HL-60/S4 treated with retinoic acid at 250 ng/mL for 4 days and 3 days (cell line): ENCODE results near the gene ITIH4.

Experiments
- in situ Hi-C: fragments of 300-500 bp; cut with MboI; formaldehyde crosslinking; loops from 2 replicates; pipeline ENCODE4 v1.7.0; 2022; ENCODE audit warnings: low sequenced_read_pairs

The ITIH4 gene

DNA sequence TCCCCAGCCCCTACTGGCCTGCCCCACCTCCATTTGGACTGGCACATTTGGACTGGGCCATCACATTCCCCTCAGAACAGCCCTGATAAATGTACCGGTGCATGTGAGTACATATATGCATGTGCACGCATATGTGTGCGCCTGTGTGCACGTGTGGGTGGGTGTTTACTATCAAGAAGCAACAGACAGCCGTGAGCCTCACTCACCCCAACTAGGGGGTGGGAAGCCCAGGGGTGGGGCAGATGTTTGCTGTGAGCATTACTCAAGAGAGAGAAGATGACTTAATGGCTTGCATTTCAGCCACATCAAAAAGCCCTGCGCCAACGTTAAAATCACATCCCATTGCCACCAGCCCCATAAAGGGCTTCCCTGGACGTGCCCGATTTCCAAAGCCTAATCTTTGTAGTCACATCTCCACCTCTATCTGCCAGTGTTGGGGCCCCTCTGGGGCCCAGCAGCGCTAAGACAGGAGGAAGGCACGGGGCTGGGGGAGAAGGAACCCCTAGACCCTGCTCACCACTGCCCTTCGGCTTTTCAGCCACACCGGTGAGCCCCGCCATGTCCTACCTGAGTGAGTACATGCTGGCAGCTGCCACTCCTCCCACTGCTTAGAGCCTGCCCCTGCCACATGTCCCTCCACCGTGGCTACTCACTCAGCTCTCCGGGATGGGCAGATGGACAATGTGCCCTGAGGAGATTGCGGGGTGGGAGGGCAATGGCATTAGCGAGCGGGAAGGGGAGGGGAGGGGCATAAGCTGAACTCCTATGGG is 25.0 kb downstream of the ITIH4 start:
- in situ Hi-C loops: no loop called here

DNA sequence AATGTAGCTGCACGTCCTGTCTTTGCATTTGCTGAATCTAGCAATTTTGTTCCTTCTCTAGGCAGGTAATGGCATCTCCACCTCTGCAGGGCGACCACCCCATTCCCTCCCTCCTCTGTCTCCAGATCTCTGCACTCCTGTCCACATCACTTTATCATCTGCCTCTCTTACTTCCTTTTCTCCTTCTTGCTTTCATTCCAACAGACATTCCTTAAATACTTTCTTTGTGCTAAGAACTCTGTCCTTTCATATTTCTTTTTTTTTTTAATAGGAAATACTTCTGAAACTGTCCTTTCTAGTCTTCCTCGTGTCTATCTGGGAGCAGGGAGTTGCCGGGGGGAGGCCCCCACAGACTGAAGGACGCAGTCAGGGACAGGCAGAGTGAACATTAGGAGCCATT is 28.6 kb downstream of the ITIH4 start:
- in situ Hi-C loops: no loop called here

DNA sequence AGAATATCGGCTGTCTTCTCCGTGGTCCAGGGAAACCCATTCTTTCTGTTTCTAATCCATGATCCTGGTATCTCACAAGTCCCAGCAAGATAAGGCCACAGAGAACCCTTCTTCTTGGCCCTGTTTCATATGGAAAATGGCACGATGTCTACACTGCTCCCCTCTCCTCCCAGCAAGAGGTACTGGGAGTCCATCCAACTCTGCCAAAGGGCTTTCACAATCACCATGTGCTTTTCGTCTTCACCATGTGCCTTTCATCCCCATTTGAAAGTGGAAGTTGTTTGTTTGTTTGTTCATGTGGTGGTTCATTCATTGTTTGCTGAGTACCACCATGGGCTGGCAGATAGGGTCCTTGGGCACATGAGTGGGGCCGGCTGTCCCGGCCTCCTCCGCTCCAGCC is 30.4 kb downstream of the ITIH4 start:
- in situ Hi-C loops: no loop called here

DNA sequence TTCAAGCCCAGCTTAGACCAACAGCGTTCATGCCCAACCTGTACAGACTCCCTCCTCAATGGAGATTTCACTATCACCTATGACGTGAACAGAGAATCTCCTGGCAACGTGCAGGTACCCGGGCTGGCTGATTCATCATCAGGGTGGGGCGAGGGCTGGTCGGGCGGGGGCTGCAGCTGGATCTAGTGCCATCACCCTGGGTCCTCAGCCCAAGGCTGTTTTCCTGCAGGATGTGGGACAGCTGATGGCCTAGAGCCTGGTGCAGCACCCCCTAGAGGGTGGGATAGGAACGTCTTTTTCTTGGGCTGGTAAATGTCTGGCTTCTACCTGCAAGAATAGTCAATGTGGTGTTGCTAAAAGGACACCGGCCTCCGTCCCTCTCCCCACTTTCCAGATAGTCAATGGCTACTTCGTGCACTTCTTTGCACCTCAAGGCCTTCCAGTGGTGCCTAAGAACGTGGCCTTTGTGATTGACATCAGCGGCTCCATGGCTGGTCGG is 31.4 kb downstream of the ITIH4 start:
- in situ Hi-C loops: no loop called here

DNA sequence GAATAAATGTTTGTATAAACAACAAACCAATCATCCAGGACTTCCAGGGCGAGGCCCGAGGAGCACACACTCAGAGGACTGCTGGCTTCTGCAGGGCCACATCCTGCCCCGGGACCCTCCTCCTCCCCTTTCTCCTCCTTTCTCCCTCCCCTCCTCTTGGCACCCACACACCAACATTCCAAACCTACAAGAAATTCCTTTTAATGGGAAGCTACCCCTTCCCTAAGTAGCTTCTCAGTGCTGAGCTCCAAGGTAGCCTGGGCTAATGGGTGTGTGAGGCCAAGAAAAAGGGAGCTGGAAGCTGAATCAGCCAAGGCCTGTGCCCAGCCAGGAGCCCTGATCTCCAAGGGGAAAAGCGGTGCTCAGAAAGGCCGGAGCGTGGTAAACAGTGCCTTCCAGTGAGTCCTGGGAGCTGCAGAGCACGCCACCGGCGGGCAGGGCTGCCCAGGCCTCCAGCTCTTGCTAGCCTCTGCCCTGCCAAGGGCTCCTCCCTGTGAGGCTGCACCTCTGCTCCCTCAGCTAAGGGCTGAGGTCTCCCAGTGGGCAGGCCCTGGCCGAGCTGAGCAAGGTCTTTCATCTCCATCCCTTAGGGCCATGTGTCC is 32.0 kb downstream of the ITIH4 start:
- in situ Hi-C loops: no loop called here

DNA sequence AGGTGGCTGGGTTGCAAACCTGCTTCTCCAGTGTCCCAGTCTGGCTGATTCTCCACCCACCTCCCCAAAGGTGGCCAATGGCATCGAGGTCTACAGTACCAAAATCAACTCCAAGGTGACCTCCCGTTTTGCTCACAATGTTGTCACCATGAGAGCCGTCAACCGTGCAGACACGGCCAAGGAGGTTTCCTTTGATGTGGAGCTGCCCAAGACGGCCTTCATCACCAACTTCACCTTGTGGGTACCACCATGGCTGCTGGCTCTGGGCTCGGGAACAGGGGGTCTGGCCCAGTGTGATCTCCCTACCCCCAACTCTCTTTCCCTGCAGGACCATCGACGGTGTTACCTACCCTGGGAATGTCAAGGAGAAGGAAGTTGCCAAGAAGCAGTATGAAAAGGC is 34.1 kb downstream of the ITIH4 start:
- in situ Hi-C loops: no loop called here

DNA sequence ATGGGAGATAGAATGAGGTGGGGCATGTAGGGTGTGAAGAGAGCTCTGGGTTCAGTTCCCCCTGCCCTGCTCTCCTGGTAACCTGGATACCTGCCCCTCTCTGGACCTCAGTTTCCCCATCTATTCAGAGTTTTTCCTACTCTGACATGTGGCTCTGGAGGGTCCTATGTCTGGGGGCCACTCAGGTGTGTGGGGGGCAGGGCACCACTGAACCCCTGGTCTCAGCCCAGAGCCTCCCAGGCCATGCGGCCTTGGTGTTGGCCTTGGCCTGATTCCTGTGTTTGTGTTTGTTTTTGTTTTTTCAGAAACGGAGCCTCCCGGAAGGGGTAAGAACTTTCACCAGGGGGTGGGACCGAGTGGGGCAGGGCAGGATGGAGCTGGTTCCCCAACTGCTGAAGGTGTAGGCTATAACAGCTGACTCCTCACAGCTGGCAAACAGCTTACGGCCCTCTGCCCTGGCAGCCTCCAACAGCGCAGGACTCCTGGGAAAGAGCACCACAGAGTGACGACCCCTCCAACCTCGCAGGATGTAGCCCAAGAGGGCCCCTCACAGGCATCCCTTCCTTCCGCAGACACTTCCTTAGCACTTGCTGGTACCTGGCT is 35.1 kb downstream of the ITIH4 start:
- in situ Hi-C loops: no loop called here

DNA sequence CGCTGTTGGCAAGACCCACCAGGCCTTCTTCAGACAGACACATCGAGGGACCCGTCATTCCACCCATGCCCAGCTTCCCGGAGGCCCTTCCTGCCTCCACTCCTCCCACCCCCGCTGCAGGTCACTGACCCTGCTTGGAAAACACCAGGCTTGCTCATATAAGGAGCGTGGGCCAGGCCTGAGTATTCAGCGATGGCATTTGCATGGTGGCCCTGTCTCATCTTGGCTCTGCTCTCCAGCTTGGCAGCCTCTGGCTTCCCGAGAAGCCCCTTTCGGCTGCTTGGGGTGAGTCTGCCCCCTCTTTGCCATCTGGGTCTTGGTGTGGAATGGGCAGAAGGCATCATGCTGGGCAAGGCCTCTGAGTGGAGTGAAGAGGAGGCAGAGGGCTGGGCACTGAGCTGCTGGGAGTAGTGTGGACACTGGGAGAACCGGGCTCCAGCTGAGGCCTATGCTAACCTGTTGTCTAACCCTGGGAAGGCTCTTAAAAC is 35.8 kb downstream of the ITIH4 start, which contains the start of gene ITIH3:
Gene ITIH3 (plus strand): TSS at position 185 of the 488 bp plus-strand sequence. CDS start 8 bp downstream, at position 193.
- in situ Hi-C loops: no loop called here

DNA sequence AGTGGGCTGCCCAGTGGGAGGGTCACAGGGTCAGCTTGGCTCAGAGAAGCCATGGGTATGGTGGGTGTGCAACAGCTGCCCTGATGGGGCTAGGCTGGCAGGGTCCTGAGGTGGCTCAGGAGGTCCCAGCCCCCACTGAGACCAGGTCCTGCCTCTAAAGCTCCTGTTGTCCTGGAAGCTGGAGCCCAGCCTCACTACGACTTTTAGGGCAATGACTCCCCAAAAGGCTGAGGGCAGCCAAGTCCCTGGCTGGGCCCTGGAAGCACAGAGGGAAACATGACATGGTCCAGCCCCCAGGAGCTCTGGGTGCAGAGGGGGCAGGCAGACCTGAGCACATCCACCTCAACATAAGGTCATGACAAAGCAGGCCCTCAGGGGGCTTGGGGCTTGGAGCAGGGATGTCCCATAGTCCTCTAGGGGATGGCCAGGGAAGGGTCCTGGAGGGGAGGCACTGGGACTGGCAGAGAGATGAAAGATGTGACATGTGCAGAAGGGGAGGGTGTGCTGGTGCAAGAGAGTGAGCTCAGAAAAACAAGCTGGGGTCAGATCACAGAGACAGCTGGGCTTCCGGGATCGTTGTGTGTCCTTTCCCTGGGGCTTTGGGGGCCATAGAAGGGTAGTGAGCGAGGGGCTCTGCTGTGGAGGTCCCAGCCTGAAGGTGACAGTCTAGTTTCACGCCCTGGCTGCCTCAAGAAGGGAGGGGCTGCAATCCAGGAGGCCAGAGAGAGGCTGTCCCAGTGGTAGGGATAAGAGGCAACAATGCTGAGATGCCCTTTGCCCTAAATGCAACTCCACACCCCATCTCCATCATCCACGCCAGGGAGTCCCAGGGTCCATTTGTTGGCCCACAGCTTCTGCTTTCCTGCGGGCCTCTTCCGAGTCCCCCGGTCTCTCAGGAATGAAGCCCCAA is 36.5 kb downstream of the ITIH4 start:
- in situ Hi-C loops: no loop called here

DNA sequence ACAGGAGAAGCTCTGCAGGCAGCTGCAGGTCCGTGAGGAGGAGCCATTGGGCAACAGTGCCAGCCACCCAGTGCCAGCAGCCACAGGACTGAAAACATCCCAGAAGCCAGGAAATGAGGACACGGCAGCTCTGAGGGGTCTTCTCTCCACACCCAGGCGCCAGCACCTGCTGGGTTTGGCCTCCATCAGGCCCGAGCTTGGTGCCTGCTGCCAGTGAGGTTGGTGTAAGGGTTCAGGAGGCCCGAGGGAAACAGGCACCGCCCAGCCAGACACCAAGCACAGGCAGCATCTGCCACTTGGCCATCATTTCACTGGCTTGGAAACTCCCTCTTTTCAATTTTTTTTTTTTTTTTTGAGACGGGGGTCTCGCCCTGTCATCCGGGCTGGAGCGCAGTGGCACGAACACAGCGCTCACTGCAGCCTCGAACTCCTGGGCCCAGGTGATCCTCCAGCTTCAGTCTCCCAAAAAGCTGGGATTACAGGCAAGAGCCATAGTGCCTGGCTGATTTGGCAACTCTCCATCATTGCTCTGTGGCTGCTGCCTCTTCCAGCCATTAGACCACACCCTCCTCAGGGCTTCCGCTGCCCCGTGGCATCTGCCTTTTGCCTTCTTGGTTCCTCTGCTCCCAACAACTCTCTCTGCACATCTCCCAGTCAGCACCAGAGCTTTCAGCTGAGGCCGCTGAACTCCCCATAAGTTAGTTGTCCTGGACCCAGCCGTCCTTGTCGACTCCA is 37.3 kb downstream of the ITIH4 start:
- in situ Hi-C loops: no loop called here

DNA sequence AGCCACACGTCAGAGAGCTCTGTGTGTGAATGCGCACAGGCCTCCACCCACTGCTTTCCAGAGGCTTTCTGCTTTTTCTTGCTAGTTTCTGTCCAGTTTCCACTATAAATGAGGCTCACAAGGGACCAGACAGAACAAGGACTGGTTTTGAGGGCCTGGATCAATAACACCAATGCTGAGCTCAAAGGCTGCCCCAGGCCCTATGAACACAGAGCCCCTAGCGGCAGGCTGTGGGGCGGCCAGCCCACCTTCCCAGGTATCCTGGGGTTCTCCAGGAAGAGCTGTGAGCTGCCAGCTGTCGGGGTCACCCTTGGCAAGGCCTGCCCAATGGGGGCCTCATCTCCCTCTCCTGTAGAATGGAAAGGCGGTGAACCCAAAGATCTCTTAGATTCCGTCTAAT is 38.1 kb downstream of the ITIH4 start:
- in situ Hi-C loops: no loop called here

DNA sequence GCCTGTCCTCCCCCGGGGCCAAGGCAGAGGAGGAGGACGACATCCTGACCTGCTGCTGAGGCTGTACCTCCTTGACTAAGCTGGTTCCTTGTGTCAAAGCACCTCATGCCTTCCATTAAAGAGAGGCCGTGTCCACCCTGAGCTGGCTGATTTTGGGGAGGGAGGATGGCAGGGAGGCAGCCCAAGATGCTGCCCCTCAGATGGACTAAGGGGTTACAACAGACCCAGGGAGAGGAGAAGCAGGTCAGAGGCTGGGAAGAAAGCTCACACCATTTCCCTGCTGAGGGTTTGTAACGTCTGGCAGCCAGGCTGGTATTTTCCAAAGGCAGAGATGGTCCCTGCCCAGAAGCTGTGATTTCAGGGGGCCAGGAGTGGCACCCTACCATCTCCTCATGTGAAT is 38.5 kb downstream of the ITIH4 start:
- in situ Hi-C loops: no loop called here

DNA sequence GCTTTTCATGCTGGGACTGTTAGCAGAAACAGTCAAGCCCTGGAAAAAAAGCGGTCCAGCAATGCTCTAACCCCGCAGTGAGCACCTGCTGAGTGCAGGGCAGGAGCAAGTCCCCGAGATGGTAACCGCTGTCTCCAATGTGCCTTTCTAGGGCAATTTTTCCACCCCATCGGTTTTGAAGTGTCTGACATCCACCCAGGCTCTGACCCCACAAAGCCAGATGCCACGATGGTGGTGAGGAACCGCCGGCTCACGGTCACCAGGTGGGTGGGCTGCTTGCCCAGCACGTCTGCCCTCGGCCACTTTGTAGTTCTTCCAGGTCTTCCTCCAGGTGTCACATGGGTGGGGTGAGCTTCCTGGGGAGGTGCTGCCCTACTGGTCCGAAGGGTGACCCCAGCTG is 39.1 kb downstream of the ITIH4 start:
- in situ Hi-C loops: no loop called here

DNA sequence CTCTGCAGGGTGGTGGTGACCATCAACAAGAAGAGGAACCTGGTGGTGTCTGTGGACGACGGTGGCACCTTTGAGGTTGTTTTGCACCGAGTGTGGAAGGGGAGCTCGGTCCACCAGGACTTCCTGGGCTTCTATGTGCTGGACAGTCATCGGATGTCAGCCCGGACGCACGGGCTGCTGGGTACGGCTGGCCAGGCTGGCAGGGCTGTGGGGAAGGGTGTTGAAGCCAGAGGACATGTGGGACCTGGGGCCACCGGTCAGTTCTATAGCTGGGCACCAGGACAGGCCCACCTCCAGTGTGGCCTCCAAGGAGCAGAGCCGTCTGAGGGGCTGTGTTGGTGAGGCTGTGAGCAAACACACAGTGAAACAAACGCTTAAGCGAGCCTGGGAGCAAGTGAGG is 39.7 kb downstream of the ITIH4 start:
- in situ Hi-C loops: no loop called here

DNA sequence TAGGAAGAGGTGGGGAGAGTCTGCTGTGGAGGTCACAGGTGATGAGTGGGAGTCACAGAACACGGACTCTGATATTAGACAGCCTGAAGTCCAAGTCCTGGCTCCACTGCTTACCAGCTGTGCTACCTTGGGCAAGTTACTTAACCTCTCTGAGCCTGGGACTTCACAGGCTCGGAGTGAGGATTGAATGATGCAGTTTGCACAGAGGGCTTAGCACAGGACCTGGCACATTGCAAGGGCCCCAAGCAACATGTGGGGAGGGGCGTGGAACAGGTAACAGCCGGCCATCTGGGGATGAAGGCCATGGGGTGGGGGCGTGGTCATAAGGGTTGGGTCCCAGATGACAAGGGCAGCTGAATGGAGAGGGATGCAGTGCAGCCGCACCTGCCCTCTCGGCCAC is 40.1 kb downstream of the ITIH4 start:
- in situ Hi-C loops: no loop called here

DNA sequence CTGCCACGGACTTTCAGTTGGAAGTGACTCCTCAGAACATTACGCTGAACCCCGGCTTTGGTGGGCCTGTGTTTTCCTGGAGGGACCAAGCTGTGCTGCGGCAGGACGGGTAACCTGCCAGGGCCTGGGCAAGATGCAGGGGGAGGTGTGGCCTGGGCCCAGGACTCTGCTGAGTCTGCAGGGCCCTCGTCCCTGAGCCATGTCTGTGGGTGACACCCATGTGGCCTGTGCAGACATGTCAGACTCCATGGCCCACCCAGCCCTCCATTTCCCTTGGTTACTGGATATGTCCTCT is 40.8 kb downstream of the ITIH4 start:
- in situ Hi-C loops: no loop called here

DNA sequence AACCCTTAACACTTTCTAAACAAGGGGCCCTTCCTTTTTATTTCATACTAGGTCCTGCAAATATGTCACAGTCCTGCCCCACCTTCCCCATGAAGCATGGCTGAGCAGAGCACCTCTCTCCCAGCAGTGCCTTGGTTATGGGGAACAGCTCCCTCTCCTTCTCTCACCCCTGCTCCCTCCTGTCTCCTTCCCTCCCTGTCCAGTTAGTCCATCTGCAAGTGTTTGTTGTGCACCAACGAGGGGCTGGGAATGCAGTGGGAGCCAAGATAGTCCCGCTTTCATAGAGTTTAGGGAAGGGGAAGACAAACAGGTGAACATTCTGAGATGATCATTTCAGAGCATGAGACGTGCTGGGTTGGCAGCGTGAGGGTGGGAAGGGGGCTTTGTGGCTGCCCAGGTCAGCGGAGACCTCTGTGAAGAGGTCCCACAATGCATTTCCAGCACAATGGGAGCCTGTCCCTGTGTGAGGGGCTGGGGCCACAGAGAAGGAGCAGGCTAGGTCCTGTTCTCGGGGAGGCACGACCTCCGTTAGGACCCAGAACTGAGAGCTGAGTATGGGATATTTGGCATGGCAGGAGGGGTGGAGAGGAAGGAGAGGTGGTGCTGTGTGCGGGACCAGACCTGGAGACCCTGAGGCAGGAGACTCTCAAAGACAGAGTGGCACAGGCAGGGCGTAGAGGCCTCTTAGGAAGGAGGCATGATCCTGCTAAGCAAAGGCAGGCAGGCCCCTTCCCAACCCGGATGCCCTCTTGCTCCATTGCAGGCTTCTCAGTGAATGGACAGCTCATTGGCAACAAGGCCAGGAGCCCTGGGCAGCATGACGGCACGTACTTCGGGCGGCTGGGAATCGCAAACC is 41.4 kb downstream of the ITIH4 start:
- in situ Hi-C loops: no loop called here

DNA sequence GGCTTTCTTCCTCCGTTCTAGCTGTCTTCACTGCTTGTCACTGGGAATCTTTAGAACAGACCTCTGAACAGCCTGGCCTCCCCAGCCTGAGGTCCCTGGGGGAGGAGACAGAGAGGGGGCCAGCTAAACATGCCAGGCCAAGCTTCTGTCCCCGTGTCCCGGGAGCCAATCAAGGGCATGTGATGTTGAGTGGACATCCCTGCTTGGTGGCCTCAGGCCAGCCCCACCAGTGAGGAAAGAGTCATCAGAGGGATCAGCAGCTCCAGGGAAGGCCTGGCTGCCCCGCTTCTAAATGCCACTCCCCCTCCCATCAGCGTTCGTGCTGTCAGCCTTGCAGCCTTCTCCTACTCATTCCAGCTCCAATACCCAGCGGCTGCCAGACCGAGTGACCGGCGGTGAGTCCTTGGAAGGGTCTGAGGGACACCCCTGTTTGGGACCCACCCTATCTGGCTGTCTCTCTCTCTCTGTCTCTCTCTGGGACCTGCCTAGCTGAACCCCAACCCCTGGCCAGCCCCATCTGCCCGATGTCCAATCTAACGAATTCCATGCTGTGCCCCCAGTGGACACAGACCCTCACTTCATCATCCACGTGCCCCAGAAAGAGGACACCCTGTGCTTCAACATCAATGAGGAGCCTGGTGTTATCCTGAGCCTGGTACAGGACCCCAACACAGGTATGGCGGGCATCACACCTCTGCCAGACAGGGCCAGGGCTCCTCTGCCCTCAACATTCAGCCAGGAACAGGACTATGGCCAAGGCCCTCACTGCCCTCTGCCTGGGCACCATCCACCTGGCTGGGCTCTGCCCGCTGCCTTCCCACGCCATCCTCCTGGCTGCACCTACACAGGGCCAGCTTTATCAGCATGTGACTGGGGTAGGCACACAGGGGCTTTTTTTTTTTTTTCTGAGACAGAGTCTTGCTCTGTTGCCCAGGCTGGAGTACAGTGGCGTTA is 42.5 kb downstream of the ITIH4 start:
- in situ Hi-C loops: no loop called here
